B cell (primary cell): Measurements from ENCODE around the gene NTM. TPM values are rescaled to one million over a fixed set of nuclear protein-coding genes. Genes with fewer than 3 reads are reported as not detected.

Experiments
- ATAC-seq: fragments of 200-7000 bp; cut with Tn5 transposase; one replicate; pipeline ENCODE4 v1.10.0; 2021; ENCODE audit warnings: low read depth, mild to moderate bottlenecking, moderate number of reproducible peaks, moderate library complexity
- CTCF ChIA-PET: fragments of 350-600 bp; sonication (Branson Sonifier 250); formaldehyde crosslinking; loops from one replicate; lab custom pipeline; 2021; ENCODE audit warnings: antibody characterized with exemption, inconsistent platforms; lab: Charles Lee
- POLR2A ChIA-PET: fragments of 350-600 bp; sonication (Branson Sonifier 250); formaldehyde crosslinking; loops from one replicate; lab custom pipeline; 2021; ENCODE audit warnings: antibody characterized with exemption; lab: Charles Lee
- DNase-seq: peaks from one replicate; pipeline ENCODE4 v3.0.0; 2013
- H2AFZ ChIP-seq: 2 replicates; pipeline ENCODE4 v1.6.1; 2012; ENCODE audit warnings: mild to moderate bottlenecking, low read depth, low read length; ENCODE audit not compliant: insufficient read depth, poor library complexity, severe bottlenecking
- H3K27ac ChIP-seq, 2 donors: 1 replicate in 1 of 2; 2 replicates in 1 of 2; pipeline ENCODE4 v1.5.1; 2012 to 2013; ENCODE audit warnings: low read length in 2 of 2, mild to moderate bottlenecking in 2 of 2, moderate library complexity in 1 of 2
- H3K27me3 ChIP-seq, 4 experiments: fragments of 200-600 bp in 1 of 4; sonication (generic) in 1 of 4; replicated peaks in 1 of 4; 1 replicate in 2 of 4; 2 replicates in 2 of 4; pipeline versions ENCODE4 v1.6.1 to v1.7.0; 2013 to 2016; ENCODE audit warnings: low read length in 3 of 4, mild to moderate bottlenecking in 2 of 4, mixed read lengths in 1 of 4, moderate library complexity in 1 of 4; ENCODE audit not compliant: insufficient read depth in 4 of 4, control insufficient read depth in 3 of 4; ENCODE audit errors: control extremely low read depth in 1 of 4
- H3K36me3 ChIP-seq, 2 experiments: replicated peaks in 1 of 2; 1 replicate in 1 of 2; 2 replicates in 1 of 2; pipeline versions ENCODE4 v1.6.1 to v1.7.1; 2013; ENCODE audit warnings: low read length in 1 of 2; ENCODE audit not compliant: insufficient read depth in 2 of 2, control insufficient read depth in 1 of 2; ENCODE audit errors: control extremely low read depth in 1 of 2, extremely low read depth in 1 of 2
- H3K4me1 ChIP-seq, 2 donors: fragments of 200-600 bp in 1 of 2; sonication (generic) in 1 of 2; 1 replicate in 1 of 2; 2 replicates in 1 of 2; pipeline versions ENCODE4 v1.5.1 to v1.6.1; 2013 to 2017; ENCODE audit warnings: low read length in 2 of 2; ENCODE audit not compliant: control insufficient read depth in 2 of 2, insufficient read depth in 2 of 2
- H3K4me2 ChIP-seq: replicated peaks from 2 replicates; pipeline ENCODE3; 2012; ENCODE audit warnings: mild to moderate bottlenecking, low read depth, low read length; ENCODE audit not compliant: poor library complexity, severe bottlenecking
- H3K4me3 ChIP-seq, 5 experiments: fragments of 200-600 bp in 1 of 5; sonication (generic) in 1 of 5; 1 replicate in 3 of 5; 2 replicates in 2 of 5; pipeline versions ENCODE4 v1.5.1 to v1.7.0; 2011 to 2016; ENCODE audit warnings: low read length in 4 of 5, mild to moderate bottlenecking in 4 of 5, low read depth in 2 of 5, control low read depth in 1 of 5, moderate library complexity in 1 of 5; ENCODE audit not compliant: insufficient read depth in 1 of 5; ENCODE audit errors: control extremely low read depth in 1 of 5, extremely low read depth in 1 of 5
- H3K79me2 ChIP-seq: fragments of 200-600 bp; sonication (generic); one replicate; pipeline ENCODE4 v1.6.0; 2016; ENCODE audit warnings: low read length; ENCODE audit not compliant: control insufficient read depth, insufficient read depth
- H3K9ac ChIP-seq: fragments of 200-600 bp; sonication (generic); 2 replicates; pipeline ENCODE4 v1.6.1; 2017; ENCODE audit warnings: mild to moderate bottlenecking, low read length, moderate library complexity
- H3K9me3 ChIP-seq, 3 donors: one replicate each; pipeline versions ENCODE4 v1.6.1 to v1.7.1; 2013; ENCODE audit warnings: low read length in 2 of 3; ENCODE audit not compliant: control insufficient read depth in 2 of 3, insufficient read depth in 1 of 3; ENCODE audit errors: control extremely low read depth in 1 of 3
- H4K20me1 ChIP-seq: 2 replicates; pipeline ENCODE4 v1.6.0; 2012; ENCODE audit warnings: mild to moderate bottlenecking, low read length; ENCODE audit not compliant: insufficient read depth, control insufficient read depth, poor library complexity, severe bottlenecking
- H3K27ac Mint-ChIP-seq: one replicate; pipeline ENCODE4 v1.8.0; 2021; ENCODE audit warnings: mixed read lengths
- H3K27me3 Mint-ChIP-seq: one replicate; pipeline ENCODE4 v1.8.0; 2021; ENCODE audit warnings: mixed read lengths
- H3K4me1 Mint-ChIP-seq: one replicate; pipeline ENCODE4 v1.8.0; 2021; ENCODE audit warnings: mixed read lengths
- H3K4me3 Mint-ChIP-seq: one replicate; pipeline ENCODE4 v1.8.0; 2021; ENCODE audit warnings: mixed read lengths
- H3K9me3 Mint-ChIP-seq: one replicate; pipeline ENCODE4 v1.8.0; 2022; ENCODE audit warnings: mixed read lengths; ENCODE audit not compliant: insufficient read depth
- CTCF ChIP-seq: fragments of 200-600 bp; IDR thresholded peaks from one replicate; pipeline ENCODE4 v1.8.0; 2022; ENCODE audit warnings: antibody characterized with exemption, mild to moderate bottlenecking
- EZH2 ChIP-seq: IDR thresholded peaks from 2 replicates; pipeline ENCODE4 v1.6.1; 2012; ENCODE audit warnings: borderline replicate concordance, low read depth, mild to moderate bottlenecking, moderate library complexity, low read length; ENCODE audit not compliant: insufficient read depth, poor library complexity, severe bottlenecking
- WGBS: methylation state at CpG from one replicate; pipeline ENCODE4 v1.1.5; 2013; ENCODE audit warnings: missing lambda C conversion rate; ENCODE audit not compliant: insufficient coverage; 5-methylcytosine and 5-hydroxymethylcytosine counted together
- intact Hi-C: fragments of 100-400 bp; cut with micrococcal nuclease; formaldehyde crosslinking; loops from one replicate; pipeline ENCODE4 v1.10.0; 2022
- polyA plus RNA-seq: library from polyadenylated mRNA; depleted of rRNA; stranded (reverse); fragments of >200 nt; gene quantifications from 2 replicates; pipeline ENCODE4 v1.2.3, GENCODE V29; 2012
- total RNA-seq, 2 donors: library from RNA; stranded (reverse); fragments of 120-200 nt in 1 of 2; gene quantifications; 1 replicate in 1 of 2; 2 replicates in 1 of 2; pipeline versions ENCODE4 v1.2.3 to v1.2.4, GENCODE V29; 2013 to 2022

Gene NTM
- total and polyA plus RNA-seq, 2 donors (not counting 1 experiment from before 2014, with no cell fraction given): not detected

DNA sequence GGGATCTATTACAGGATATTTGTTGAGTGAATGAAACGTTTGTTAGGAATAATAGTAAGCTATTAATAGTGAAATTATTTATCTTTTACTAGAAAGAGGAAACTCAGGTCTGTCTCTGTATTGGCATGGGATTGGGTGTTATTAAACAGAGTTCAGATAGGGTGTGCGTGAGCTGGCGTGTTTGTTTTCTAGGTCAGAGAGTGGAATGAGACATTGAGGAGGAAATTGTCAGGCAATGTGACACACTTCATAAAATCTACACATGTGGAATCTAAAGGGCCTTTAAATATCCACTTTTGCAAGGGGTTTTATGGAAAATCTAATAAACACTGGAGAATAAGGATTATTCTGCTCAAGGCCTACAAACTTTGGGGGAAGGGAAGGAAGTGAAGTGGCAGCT lies 552.9 kb downstream of the NTM start:
- no peaks in the 10 kb centered on the region for H3K9me3 Mint-ChIP-seq
- ATAC-seq (no peak), DNase-seq (no peak)
- Histone ChIP-seq H3K27ac (no peak overlapping the region), H3K9me3 (no peaks in the 10 kb centered on the region), H3K4me3 (no peak overlapping the region), H3K4me2 (no peak overlapping the region), H4K20me1 (no peaks in the 10 kb centered on the region), H3K27me3 (no peaks in the 10 kb centered on the region), H2AFZ (no peak overlapping the region), H3K36me3 (no peaks in the 10 kb centered on the region), H3K4me1 (no peaks in the 10 kb centered on the region), H3K79me2 (no peaks in the 10 kb centered on the region), H3K9ac (no peak overlapping the region)
- intact Hi-C loops: no loop called here
- no peak overlapping the region for H3K27ac Mint-ChIP-seq
- no peak overlapping the region for H3K4me3 Mint-ChIP-seq
- TF ChIP-seq EZH2 (no peak), CTCF (no peak)
- ChIA-PET CTCF (no interaction called here), POLR2A (no interaction called here)
- H3K4me1 Mint-ChIP-seq: no peaks in the 10 kb centered on the region
- H3K27me3 Mint-ChIP-seq: no peaks in the 10 kb centered on the region
- WGBS: 89% methylated on average over 2 of the region's 3 CpGs

DNA sequence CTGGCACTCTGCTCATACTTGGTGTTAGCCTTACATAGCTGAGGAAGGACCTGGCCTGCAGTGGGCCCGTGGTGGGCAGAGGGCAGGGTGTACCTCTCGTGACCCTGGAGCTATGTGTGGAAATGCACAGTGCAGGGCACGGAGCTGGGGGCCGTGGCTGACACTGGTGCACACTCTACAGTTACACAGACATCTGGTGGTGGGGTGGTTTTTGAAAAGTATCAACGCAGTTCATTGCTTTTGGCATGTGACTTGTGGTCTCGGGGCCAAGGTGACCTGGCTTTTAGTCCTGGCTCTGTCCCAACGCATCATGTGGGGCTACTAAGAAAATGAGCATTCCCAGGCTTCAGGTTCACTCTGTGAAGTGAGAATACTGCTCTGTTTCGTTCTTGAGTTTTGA lies 553.6 kb downstream of the NTM start:
- no peak for ATAC-seq
- WGBS: 86% methylated on average over 5 of the region's 8 CpGs
- no peak overlapping the region for H3K27ac Mint-ChIP-seq

More for the DNA sequence above, 553.6 kb downstream of the NTM start:
- Histone ChIP-seq H3K79me2 (no peaks in the 10 kb centered on the region), H3K9me3 (no peaks in the 10 kb centered on the region), H3K27me3 (no peaks in the 10 kb centered on the region), H3K4me2 (no peak overlapping the region), H3K9ac (no peak overlapping the region), H3K27ac (no peak overlapping the region), H3K36me3 (no peaks in the 10 kb centered on the region), H3K4me1 (no peaks in the 10 kb centered on the region), H2AFZ (no peak overlapping the region), H4K20me1 (no peaks in the 10 kb centered on the region), H3K4me3 (no peak overlapping the region)
- ChIA-PET POLR2A (no interaction called here), CTCF (no interaction called here)
- Mint-ChIP-seq H3K9me3 (no peaks in the 10 kb centered on the region), H3K4me3 (no peak overlapping the region), H3K27me3 (no peaks in the 10 kb centered on the region), H3K4me1 (no peaks in the 10 kb centered on the region)
- intact Hi-C loops: no loop called here
- no peak for DNase-seq
- no peak for TF ChIP-seq EZH2
- no peak for TF ChIP-seq CTCF
